Right kidney (tissue), 1 donor: ENCODE results near the gene INPP4A.

Experiments
- DNase-seq: peaks from one replicate; pipeline ENCODE4 v3.0.0-alpha.2; 2016

The INPP4A gene

DNA sequence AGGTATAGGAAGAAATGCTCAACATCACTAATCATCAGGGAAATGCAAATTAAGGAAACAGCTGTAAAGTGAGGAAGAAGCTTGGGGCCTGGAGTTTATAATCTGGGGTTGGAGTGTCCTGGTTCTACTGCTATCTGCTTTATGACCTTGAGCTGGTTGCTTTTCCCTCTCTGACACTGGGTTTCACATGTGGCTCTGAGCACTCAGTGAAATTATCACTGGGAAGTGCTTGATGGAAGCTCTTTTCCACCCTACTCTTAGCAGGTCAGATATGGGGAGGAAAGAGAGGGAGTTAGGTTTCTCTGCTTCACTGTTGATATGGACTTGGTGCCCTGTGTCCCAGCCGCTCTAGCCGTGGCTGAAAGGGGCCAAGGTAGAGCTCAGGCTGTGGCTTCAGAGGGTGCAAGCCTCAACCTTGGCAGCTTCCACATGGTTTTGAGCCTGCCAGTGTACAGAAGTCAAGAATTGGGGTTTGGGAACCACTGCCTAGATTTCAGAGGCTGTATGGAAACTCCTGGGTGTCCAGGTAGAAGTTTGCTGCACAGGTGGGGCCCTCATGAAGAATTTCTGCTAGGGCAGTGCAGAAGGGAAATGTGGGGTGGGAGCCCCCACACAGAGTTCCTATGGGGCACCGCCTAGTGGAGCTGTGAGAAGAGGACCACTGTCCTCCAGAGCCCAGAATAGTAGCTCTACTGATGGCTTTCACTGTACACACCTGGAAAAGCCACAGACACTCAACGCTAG lies 52.3 kb downstream of the INPP4A start:
- DNase-seq, result no peak

DNA sequence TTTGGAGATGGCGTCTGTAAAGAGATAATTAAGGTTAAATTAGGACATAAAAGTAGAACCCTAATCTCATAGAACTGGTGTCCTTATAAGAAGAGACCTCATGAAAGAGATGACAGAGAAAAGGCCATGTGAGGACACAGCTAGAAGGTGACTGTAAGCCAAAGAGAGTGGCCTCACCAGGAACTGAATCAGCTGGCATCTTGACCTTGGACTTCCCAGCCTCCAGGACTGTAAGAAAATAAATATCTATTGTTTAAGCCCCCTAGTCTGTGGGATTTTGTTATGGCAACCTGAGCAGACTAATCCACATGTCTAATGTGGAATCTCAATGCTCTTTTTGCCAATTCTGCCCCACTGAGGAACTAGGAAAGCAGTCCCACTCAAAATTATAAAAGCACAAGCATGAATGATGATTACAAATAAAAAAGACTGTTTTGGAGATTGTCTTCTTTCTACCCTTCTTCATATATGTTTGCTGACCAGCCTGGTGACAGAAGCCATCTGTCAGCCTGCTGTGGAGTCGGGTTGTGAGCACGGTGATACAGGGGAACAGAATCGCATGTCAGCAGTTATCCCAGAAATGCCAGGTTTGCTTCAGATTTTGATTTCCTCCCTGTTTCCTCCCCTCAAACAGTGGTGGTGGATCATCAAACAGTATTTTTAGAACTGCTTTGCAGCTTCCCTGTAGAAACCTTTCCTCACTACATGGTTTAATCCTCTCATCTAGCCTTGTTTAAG lies 54.2 kb downstream of the INPP4A start:
- DNase-seq, result no peak

DNA sequence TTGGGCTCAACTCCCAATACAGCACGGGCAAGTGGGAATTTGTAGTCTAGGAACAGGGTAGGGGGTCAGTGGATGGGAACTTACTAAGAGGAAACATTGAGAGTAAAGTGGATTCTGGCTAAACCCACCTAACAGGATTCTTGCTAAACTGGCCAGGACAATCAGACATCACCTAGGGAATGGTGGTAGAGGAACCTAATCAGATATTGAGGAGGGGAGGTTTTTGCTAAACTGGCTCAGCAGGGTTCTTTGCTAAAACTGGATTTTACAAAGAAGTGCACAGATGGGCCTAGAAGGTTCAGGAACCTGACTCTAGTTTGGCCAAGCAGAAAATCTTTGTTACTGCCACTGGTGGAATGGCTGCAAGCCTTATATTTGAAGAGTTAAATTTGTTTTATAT lies 55.9 kb downstream of the INPP4A start:
- DNase-seq, result no peak

DNA sequence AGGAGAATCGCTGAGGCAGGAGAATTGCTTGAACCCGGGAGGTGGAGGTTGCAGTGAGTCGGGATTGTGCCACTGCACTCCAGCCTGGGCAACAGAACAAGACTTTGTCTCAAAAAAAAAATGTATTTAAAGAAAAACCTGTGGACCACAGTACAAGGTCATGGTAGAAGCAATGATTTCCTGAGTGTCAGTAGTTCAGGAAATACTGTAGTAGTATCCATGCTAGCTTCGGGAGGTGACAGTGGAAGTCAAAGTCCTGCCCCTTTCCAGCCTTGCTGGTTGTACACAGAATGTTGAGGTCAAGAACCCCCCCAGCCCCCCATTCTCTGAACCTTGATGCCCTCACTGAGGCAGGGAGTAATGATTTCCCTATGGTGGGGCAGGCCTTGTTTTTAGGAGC lies 56.6 kb downstream of the INPP4A start:
- DNase-seq, result no peak

DNA sequence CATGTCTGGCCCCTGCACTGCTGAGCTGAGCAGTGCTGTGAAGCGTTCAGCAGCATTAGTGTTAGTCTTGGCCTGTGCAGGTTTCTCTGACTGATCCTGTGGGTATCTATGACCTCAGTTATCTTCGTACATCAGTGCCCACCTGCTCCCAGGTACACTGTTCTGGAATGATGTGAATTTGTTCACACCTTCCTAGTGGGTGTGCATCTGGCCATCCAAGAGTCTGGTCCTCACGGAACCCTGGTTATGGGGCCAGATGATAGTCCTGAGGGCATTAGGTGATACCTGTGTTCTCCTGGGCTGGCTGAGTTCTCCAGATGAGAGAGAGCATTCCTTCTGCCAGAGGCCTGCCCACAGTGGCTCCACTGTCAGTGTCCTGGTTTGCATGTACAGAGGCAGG lies 57.2 kb downstream of the INPP4A start:
- DNase-seq, result no peak

DNA sequence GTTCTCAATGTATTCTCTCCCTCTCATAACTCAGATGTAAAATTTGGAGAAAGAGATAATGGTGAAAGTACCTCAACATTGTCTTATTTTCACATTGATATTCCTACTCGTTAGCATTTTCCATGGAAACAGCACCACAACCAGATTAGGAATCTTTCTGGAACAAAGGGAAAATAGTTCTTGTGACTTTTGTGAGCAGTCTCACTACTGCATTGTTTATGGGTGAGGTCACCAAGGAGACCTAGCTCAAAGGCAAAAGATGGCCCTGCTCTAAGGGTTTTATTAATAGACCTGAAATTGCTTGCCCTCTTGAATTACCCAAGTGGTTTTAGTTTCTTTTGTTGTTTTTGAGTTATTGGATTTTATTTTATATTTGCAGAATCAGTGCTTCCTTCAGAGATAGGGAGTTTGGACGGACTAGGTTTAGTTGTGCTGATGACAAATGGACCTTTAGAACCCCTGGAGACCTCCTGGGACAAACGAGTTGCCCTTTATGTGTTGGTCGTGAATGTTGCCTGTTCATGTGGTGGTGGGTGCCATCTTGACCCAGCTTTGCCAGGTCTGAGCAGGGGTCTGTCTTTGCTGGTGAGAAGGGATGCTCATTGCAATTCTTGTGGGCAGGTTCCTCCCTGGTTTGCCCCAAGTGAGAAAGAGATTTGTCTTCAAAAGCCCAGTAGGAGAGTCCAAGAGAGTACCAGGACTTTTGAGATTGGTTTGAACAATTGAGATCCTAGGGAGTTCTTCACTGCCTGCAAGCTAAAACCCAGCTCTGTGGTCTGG lies 58.1 kb downstream of the INPP4A start:
- DNase-seq, result no peak

DNA sequence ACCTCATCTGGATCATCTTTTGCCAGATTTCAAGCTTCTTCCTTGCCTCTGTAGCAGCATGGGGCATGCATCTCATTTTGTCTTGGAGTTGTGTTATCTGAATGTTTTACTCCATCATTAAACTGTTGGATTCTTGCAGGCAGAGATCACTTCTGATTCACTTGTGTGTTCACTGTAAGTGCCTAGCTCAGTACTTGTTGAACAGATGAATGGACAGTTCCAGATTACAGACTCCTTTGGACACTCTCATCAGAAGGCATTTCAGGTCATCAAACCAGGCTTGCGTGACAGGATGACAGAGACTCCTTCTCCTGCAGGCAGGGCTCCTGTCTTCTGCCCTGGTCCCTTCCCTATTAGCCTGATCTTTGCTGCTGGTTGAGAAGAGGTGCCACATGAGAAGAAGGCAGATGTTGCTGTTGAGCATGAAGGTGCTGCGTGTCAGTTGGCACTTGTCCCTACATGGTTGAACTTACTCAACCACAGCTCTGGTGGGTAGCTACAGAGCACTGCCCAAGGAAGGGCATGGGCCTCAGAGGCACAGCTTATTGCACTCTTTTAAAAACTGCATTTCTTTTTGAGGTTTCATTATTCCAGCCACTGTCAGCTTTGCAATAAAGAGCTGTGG lies 58.9 kb downstream of the INPP4A start:
- DNase-seq, result no peak

DNA sequence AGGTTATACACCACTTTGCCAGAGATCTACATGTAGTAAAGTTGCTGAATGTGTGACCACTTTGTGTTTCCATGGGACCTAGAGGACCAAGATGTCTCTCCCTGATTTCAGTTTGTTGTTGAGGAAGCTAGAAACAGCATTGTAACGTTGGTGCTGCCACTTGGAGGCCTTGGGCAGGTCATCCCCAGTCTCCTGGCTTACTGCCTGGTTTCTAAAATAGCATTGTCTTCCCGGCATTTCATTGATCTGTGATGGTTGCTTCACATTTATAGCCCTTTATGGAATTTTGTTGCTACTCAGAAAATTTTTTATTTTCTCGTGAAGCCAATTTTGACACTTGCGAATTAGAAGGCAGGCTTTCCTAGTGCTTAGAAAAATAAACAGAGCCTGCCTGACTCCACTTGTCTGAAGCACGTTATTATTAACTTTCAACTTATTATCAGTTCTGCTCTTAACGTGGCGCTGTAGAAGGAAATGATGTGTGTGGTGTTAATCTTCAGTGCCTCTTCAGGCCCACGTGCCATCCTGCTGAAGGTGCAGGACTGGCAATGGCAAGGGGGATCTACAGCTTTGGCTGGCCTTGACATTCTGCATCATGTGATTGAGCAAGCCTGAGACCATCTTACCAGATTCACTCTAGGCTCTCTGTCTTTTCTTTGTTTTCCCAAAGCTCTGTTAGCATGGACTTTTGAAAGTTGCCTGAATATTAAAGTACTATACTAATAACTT lies 59.9 kb downstream of the INPP4A start:
- no peak for DNase-seq

DNA sequence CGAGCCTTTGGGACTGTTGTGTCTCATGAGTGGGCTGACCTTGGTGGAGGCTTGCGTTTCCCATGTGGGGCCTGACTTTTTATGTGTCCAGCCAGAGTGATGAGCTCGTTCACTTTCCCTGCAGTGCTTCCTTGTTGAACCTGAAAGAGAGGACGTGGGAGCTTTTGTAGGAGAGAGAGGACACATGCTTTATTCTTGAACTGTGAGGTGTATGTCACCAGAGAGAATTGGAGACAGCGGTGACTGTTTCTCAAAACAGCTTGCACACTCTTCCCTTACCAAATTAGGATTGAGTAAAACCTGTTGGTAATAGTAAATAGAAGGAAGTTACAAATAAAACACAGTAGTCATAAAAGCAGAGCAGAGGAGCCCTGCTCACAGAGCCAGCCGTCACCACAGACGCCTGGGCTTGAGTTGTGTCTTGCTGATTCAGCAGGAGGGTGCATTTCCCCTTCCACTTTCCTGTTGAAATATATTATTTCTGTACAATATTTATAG lies 60.7 kb downstream of the INPP4A start:
- no peak for DNase-seq

DNA sequence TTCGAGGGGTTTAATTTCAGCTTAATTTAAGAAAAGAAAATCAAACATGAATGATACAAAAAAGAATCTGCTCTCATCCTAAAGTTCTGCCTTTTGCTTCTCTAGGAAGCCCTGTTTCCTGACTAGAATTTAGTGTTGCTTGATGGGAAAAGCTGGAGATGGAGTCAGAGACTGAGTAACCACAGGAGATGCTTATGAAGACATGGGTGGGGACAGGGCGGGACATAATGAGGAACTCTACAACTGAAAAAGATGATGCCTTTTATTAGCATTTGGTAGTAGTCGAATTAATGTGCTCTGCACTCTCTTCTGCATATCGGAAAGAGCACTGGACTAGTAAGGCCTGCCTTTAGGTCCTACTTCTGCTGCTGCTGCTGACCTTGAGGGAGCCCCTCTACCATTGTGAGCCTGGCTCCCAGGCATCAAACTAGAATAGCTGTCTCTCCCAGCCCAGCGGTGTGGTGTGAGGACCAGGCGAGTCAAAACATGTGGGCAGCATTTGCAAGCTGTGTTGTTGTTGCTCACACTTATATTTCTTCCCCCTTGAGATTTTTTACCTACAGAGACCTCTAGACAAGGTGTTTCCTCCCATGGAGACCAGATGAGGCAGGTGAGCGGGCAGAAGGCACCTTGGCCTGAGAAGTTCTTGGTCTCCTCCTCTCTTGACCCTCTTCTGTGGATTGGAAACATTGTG lies 61.5 kb downstream of the INPP4A start:
- no peak for DNase-seq

DNA sequence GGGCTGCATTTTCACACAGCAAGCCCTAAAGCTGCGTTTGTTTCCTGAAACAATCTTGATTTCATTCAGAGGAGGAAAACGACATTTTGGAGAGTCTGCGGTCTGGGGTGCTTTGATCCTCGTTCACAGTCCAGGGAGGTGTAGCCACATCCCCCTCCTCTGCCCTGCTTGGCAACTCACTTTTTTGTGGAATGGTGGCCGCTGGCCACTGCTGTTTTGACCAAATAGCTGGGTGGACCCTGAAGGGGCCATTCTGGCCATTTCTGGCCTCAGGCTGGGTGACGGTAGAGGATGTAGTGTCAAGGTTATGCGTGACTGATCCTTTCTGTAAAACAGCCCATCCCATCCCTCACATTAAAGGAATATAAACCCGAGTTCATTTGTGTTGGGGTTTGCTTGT lies 62.2 kb downstream of the INPP4A start:
- DNase-seq, result no peak

DNA sequence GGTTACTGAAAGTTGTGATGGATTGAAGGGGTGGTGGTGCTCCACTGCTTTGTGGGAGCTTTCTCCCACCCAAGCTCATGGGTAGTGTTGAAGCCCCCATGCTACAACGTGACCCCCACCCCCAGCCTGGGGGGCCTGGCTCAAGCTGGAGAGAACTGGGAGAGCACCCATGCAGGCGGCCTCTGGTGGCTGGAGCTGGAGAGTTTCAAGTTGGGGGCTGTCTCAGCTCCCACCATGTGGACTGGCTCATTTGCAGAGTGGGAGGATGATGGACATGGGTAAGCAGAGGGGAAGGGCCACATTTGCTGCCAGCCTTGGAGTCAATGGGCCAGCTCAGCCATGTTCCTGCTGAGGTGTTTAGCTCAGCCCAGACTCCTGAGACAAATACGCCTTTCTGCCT lies 62.8 kb downstream of the INPP4A start:
- no peak for DNase-seq

DNA sequence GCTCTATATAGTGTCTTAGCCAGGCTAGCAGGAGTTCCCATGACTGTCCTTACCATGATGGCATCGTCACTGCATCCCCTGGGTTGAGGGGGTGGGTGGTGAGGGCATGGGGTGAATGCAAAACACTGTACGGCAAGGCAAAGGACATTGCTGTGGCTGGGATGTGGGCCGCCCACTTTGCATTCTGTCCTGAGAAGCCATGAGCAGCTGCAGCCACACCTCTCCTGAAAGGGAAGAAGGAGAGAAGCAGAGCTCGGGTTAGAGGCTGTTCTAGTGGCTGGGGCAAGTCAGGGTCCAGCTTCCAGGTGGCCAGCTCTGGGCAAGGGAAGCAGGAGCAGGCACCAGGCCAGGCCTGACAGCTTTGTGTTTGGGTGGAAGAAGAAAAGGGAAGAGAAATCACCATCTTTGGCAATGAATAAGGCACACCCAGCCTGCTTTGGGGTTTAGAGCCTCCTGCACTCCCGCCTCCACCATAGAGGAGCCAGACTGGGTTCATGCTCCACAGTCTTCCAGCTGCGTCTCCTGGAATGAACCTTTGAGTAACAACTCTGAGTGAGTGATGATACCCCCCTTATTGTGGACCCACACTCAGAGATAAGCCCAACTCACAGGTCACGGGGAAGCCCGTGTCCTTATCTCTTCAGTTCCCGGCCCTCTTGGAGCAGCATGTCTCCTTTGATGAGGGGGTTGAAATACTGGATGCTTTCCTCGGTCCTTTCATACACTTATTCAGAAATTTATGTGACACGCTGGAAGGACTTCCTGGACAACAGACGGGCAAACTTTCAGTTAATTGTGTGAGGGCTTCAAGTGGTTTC lies 63.4 kb downstream of the INPP4A start:
- DNase-seq, result no peak

DNA sequence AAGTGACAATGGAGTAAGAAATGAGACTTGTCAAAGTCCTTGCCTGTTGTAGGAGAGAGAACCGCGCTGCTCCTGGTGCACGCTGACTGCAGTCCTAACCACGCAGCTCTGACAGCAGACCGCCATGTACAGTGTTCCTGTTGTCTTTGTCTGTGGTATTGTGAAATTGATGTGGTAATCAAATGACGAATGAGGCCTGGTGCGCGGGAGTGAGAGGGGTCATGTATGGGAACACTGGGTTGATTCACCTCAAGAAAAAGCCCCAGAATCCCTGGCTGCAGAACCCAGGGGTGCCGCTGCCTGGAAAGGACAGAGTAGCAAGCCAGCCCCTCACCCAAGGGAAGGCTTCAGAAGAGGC lies 64.0 kb downstream of the INPP4A start:
- DNase-seq, result no peak

DNA sequence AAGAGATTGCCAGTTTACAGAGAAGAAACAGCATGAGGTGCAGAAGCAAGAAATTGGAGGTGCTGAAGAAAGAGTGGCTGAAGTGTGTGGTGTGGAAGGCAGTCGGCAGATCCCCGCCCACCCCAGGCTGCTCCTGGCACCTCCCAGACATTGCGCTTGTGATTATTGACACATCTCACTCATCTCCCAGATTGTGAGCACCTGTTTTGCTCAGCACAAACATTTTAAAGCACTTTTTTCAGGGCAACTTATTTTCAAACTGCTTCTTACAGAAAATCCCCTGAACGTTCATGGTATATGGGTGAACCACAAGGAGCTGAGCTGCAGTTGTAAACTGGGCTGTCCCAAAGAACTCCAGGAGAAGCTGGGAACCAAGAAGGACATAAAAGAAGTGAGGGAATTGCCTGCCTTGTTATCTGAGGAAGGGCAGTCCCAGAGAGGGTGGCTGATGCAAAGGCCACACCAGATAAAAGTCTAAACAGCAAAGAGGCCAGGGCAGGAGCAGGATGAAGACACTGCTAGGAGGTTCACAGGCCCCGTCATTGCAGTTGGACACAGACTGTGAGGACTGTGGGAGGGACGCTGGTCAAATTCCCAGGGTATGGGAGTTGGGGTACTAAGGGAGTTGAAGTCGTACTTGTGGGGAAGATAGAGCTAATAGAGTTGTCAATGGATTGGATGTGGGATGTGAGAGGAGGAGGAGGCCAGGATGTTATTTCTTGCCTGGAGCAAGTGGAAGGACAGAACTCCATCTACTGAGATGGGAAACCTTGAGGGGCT lies 65.1 kb downstream of the INPP4A start:
- no peak for DNase-seq

DNA sequence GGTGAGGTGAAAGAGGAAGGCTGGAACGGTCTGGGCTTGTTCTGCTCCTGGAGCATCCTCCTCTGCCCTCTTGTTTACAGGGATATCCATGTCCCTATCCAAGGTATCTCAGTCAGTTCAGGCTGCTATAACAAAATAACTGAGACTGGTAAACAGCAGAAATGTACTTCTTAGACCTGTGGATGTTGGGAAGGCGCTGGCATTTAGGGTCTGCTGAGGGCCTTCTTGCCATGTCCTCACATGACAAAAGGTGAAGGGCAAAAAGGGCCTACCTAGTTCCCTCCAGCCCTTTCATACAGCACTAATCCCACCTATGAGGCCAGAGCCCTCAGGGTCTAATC lies 65.6 kb downstream of the INPP4A start:
- DNase-seq, result no peak

DNA sequence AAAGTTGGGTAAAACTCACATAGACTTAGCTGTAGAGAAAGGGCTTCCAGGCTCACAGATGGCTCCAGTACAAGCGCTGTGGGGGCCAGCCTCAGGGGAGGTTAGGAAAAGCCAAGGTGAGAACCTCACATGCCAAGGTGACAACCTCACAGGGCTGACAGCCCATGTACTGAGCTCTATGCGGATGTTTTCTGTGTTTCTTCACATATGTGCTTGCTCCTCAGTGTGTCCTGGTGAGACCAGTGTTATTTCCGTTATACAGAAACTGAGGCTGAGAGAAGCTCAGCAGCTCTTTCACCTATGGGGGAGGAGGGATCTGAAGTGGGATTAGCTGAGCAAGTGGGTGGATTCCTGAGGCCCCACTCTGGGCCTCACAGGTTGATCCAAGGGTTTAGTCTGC lies 67.3 kb downstream of the INPP4A start:
- DNase-seq, result no peak

DNA sequence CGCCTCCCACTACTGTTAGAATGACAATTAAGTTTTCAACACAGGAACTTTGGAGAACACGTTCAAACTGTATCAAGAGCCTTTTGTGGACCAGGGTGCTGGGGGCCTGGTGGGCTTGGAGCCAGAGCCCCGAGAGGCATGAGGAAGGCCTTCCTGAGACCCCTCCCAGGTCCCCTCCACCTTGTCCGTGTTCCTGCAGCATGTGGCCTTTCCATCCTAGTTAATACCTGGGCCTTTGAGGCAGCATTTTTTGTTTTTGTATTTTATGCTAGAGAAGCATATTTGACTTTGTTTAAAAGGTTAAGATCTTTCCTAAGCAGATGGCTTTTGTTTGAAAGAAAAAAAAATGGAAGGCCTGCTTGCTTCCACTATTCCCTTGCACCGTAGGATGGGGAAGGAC lies 68.0 kb downstream of the INPP4A start:
- DNase-seq, result no peak

DNA sequence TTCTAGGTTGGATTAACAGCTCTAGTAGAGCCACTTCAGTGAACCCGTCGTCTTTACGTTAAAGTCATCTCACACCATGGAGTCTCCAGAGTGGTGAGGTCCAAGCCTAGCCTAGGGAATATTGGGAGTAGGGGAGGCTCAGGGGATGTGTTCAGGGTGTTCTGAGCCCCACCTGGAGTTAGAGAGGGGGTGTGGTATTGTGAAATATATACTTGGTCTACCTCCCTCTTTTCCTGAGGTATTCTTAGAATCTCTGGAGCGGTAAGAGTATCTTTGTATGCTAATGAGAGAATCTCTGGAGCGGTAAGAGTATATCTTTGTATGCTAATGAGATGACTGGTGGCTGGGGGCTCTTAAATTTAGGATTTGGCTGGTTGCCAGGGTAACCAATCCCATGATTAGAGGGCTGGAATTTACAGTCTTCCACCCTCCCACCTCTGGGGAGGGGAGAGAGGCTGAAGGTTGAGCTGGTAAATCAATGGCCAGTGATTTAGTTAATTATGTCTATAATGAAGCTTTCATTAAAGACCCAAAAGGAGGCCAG lies 69.5 kb downstream of the INPP4A start:
- DNase-seq, result no peak

DNA sequence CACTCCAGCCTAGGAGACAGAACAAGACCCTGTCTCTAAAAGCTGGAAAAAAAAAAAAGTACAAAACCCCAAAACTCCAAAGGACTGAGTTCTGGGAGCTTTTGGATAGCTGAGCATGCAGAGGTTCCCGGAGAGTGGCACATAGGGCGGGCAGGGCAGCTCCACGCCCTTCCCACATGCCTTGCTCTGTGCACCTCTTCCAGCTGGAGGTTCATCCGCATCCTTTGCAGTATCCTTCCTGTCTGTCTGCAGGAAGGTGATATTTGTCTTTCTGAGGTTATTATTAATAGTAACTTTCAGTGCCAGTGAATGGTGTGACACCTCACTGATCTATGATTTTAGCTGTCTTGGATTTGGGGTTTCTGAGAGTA lies 70.2 kb downstream of the INPP4A start:
- DNase-seq, result no peak
